GM23338 (cell line): Measurements from ENCODE around the gene SH3D19. TPM values are rescaled to one million over a fixed set of nuclear protein-coding genes. Genes with fewer than 3 reads are reported as not detected.

Experiments
- ATAC-seq: fragments of 200-7000 bp; cut with Tn5 transposase; 3 replicates; pipeline ENCODE4 v1.9.1; 2020
- DNase-seq: peaks from one replicate; pipeline ENCODE4 v3.0.0-alpha.2; 2015; ENCODE audit warnings: low spot score
- H2AFZ ChIP-seq: fragments of 200-600 bp; sonication (generic); 2 replicates; pipeline ENCODE4 v1.8.0; 2016; ENCODE audit warnings: antibody characterized with exemption, mild to moderate bottlenecking, moderate library complexity
- H3F3A ChIP-seq: fragments of 200-600 bp; sonication (generic); replicated peaks from 2 replicates; pipeline ENCODE4 v1.8.0; 2017; ENCODE audit warnings: antibody characterized with exemption, mixed run types, low read depth
- H3K27ac ChIP-seq: fragments of 200-600 bp; sonication (generic); 2 replicates; pipeline ENCODE4 v1.6.1; 2016; ENCODE audit warnings: low read depth
- H3K27me3 ChIP-seq: fragments of 200-600 bp; sonication (generic); 2 replicates; pipeline ENCODE4 v1.8.0; 2016; ENCODE audit warnings: mild to moderate bottlenecking, mixed run types, moderate library complexity; ENCODE audit not compliant: insufficient read depth
- H3K36me3 ChIP-seq: fragments of 200-600 bp; sonication (generic); 2 replicates; pipeline ENCODE4 v1.8.0; 2016; ENCODE audit warnings: mild to moderate bottlenecking; ENCODE audit not compliant: insufficient read depth
- H3K4me1 ChIP-seq: fragments of 200-600 bp; sonication (generic); 2 replicates; pipeline ENCODE4 v1.8.0; 2016; ENCODE audit warnings: mild to moderate bottlenecking, moderate library complexity; ENCODE audit not compliant: insufficient read depth
- H3K4me2 ChIP-seq: fragments of 200-600 bp; sonication (generic); 2 replicates; pipeline ENCODE4 v1.7.1; 2017; ENCODE audit warnings: mixed run types
- H3K4me3 ChIP-seq: fragments of 200-600 bp; sonication (generic); 2 replicates; pipeline ENCODE4 v1.6.1; 2016; ENCODE audit warnings: mixed run types
- H3K79me2 ChIP-seq: fragments of 200-600 bp; sonication (generic); replicated peaks from 2 replicates; pipeline ENCODE4 v1.8.0; 2017; ENCODE audit warnings: mild to moderate bottlenecking; ENCODE audit not compliant: insufficient read depth
- H3K9me2 ChIP-seq: fragments of 200-600 bp; sonication (generic); 2 replicates; pipeline ENCODE4 v1.8.0; 2017; ENCODE audit not compliant: insufficient read depth
- H4K20me1 ChIP-seq: fragments of 200-600 bp; sonication (generic); replicated peaks from 2 replicates; pipeline ENCODE4 v1.8.0; 2017; ENCODE audit warnings: mild to moderate bottlenecking; ENCODE audit not compliant: insufficient read depth
- H3K27ac Mint-ChIP-seq: 2 replicates; pipeline ENCODE4 v1.8.0; 2020; ENCODE audit warnings: inconsistent platforms, mild to moderate bottlenecking, moderate library complexity, mixed read lengths
- H3K27me3 Mint-ChIP-seq: 3 replicates; pipeline ENCODE4 v1.8.0; 2022; ENCODE audit warnings: low read depth, mild to moderate bottlenecking, moderate library complexity, mixed read lengths, inconsistent platforms; ENCODE audit not compliant: insufficient read depth, poor library complexity
- H3K36me3 Mint-ChIP-seq: 3 replicates; pipeline ENCODE4 v1.8.0; 2021; ENCODE audit warnings: low read depth, mild to moderate bottlenecking, inconsistent platforms, moderate library complexity, mixed read lengths
- H3K4me1 Mint-ChIP-seq: 3 replicates; pipeline ENCODE4 v1.8.0; 2020; ENCODE audit warnings: mild to moderate bottlenecking, inconsistent platforms, mixed read lengths
- H3K4me3 Mint-ChIP-seq: 3 replicates; pipeline ENCODE4 v1.8.0; 2021; ENCODE audit warnings: moderate library complexity, mild to moderate bottlenecking, inconsistent platforms, mixed read lengths
- H3K9me3 Mint-ChIP-seq: 3 replicates; pipeline ENCODE4 v1.8.0; 2020; ENCODE audit warnings: moderate library complexity, mild to moderate bottlenecking, inconsistent platforms, mixed read lengths
- CREB1 ChIP-seq: fragments of 250-450 bp; sonication (Bioruptor Pico); IDR thresholded peaks from 2 replicates; pipeline ENCODE4 v1.5.0; 2020; ENCODE audit warnings: low read depth, mild to moderate bottlenecking, moderate library complexity
- JUNB ChIP-seq: IDR thresholded peaks from one replicate; pipeline ENCODE4 v1.6.1; 2016; ENCODE audit warnings: antibody characterized with exemption; ENCODE audit not compliant: unreplicated experiment
- POLR2AphosphoS5 ChIP-seq: IDR thresholded peaks from 2 replicates; pipeline ENCODE4 v1.6.1; 2016; ENCODE audit warnings: antibody characterized with exemption, low read depth
- ZNF114 ChIP-seq: fragments of 250-450 bp; sonication (Bioruptor Pico); IDR thresholded peaks from 2 replicates; pipeline ENCODE4 v1.5.0; 2020; ENCODE audit warnings: mild to moderate bottlenecking, moderate library complexity
- long read RNA-seq: library from polyadenylated mRNA; unstranded; transcript quantifications from one replicate; pipeline ENCODE4 v2.0.0, GENCODE V29; 2020; ENCODE audit not compliant: unreplicated experiment
- polyA plus RNA-seq: library from polyadenylated mRNA; unstranded; fragments of >200 nt; fragmentation: Nextera tagmentation; extraction: Ambion mirVana; gene quantifications from 2 replicates; pipeline ENCODE4 v1.2.1, GENCODE V29; 2016
- total RNA-seq: library from RNA; depleted of rRNA; stranded (reverse); fragments of >200 nt; shearing (Covaris generic); gene quantifications from 2 replicates; pipeline ENCODE4 v1.2.3, GENCODE V29; 2014; rRNA removed
- TF ChIP-seq, protein P1 (sequence below): IDR thresholded peaks from 2 replicates; pipeline ENCODE4 v1.6.1; 2016; ENCODE audit warnings: antibody characterized with exemption
- TF ChIP-seq, protein P2 (sequence below): fragments of 250-450 bp; sonication (Bioruptor Pico); IDR thresholded peaks from 2 replicates; pipeline ENCODE4 v1.5.0; 2020; ENCODE audit warnings: mild to moderate bottlenecking, moderate library complexity

Gene SH3D19, protein sequence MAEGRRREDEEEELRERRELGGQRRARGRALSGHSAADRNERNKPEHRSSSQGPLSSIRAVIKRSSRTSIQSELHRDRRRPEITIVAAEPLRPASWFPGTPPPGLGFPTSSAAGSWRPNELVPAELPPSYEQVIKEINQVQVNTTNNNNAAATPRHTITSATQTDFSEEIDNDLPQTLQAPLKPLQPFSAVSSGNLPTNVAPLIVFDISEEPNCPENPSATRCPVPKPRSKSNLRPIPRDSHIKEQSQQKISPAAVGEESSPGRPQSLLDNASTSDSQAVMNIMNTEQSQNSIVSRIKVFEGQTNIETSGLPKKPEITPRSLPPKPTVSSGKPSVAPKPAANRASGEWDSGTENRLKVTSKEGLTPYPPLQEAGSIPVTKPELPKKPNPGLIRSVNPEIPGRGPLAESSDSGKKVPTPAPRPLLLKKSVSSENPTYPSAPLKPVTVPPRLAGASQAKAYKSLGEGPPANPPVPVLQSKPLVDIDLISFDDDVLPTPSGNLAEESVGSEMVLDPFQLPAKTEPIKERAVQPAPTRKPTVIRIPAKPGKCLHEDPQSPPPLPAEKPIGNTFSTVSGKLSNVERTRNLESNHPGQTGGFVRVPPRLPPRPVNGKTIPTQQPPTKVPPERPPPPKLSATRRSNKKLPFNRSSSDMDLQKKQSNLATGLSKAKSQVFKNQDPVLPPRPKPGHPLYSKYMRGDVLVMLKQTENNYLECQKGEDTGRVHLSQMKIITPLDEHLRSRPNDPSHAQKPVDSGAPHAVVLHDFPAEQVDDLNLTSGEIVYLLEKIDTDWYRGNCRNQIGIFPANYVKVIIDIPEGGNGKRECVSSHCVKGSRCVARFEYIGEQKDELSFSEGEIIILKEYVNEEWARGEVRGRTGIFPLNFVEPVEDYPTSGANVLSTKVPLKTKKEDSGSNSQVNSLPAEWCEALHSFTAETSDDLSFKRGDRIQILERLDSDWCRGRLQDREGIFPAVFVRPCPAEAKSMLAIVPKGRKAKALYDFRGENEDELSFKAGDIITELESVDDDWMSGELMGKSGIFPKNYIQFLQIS
- 51.6 and 57.4 TPM in 2 replicates for total RNA-seq
- polyA plus RNA-seq: 23.9 and 25.3 TPM in 2 replicates
- long read RNA-seq, partial matches to known transcripts: 3 of 7 reads
- long read RNA-seq, other reads (novel, unspliced or antisense): 4 of 7 reads

GRCh38 chr4:151325111-151325948, at the start of gene SH3D19:
TSS of gene SH3D19 (minus strand) at chr4:151325605. CDS start at chr4:151325352, 253 bp downstream.
- peak within 1 kb of the TSS; percentile 88 for H2AFZ ChIP-seq
- H3K27ac ChIP-seq: peak within 1 kb of the TSS; percentile 85
- peak within 1 kb of the TSS; percentile 77 for H3K4me3 ChIP-seq
- ATAC-seq (peak; percentile 78), DNase-seq (peak; percentile 69)
- H3K27me3 Mint-ChIP-seq: peaks cover 4% of the 10 kb centered on the region
- H3K9me2 ChIP-seq: no peaks in the 10 kb centered on the region
- peaks cover 26% of the 10 kb centered on the region for H3K4me1 ChIP-seq
- peak within 1 kb of the TSS; percentile 69 for H3K4me2 ChIP-seq
- peak within 1 kb of the TSS; percentile 94 for H3K27ac Mint-ChIP-seq
- no peaks in the 10 kb centered on the region for H3K27me3 ChIP-seq
- no peaks in the 10 kb centered on the region for H3K36me3 Mint-ChIP-seq
- no peak for TF ChIP-seq JUNB
- TF ChIP-seq ZNF114 (CRISPR knock-in tag): no peak
- 0 out of 2 replicates have a peak, but pooled peaks have one; percentile 64 for TF ChIP-seq POLR2AphosphoS5
- TF ChIP-seq, protein P1, sequence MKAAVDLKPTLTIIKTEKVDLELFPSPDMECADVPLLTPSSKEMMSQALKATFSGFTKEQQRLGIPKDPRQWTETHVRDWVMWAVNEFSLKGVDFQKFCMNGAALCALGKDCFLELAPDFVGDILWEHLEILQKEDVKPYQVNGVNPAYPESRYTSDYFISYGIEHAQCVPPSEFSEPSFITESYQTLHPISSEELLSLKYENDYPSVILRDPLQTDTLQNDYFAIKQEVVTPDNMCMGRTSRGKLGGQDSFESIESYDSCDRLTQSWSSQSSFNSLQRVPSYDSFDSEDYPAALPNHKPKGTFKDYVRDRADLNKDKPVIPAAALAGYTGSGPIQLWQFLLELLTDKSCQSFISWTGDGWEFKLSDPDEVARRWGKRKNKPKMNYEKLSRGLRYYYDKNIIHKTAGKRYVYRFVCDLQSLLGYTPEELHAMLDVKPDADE: peak; percentile 65; the same call in 1 of the 2 replicates
- no peak for TF ChIP-seq CREB1 (CRISPR knock-in tag)
- H3K9me3 Mint-ChIP-seq: no peaks in the 10 kb centered on the region
- peak within 1 kb of the TSS; percentile 94 for H3K4me3 Mint-ChIP-seq
- peaks cover 38% of the 10 kb centered on the region for H3K4me1 Mint-ChIP-seq
- H3K79me2 ChIP-seq: peaks cover 38% of the 10 kb centered on the region
- H4K20me1 ChIP-seq: no peaks in the 10 kb centered on the region; the same call in 1 of the 2 replicates
- no peaks in the 10 kb centered on the region for H3K36me3 ChIP-seq
- no peaks in the 10 kb centered on the region for H3F3A ChIP-seq

DNA sequence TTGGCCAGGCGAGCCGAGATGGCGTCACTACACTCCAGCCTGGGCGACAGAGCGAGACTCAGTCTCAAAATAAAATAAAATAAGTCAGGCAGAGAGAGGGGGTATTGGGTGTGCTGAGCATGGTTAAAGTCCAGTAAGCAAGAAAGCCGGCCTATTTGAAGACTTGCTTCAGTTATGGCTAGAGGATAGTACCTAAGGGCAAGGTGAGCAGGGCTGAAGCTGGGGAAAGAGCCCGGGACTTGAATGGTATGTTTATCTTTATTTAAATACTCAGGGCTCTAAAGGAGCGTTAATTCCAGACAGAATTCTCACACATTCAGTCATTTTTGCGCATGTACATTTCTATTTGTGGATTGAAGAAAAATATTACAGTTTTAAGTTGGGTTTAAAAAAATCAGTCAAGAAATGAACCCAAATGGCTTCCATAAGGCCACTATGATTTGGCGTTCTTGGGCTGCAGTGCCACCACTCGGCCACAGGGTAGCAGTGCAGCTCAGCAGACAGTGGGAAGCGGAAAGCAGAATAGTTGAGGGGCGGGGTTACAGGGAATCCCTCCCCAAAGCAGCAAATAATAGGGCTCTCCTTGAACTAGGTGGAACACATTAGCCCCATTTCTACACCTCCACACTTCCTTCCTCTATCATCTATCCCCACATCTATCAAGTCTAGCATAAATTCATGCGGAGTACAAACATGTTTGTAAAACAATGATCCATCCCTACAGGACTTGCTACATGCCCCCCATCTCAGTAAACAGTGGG, 37.2 kb upstream of the SH3D19 start:
- no peaks in the 10 kb centered on the region for H3K36me3 Mint-ChIP-seq
- TF ChIP-seq, protein P2, sequence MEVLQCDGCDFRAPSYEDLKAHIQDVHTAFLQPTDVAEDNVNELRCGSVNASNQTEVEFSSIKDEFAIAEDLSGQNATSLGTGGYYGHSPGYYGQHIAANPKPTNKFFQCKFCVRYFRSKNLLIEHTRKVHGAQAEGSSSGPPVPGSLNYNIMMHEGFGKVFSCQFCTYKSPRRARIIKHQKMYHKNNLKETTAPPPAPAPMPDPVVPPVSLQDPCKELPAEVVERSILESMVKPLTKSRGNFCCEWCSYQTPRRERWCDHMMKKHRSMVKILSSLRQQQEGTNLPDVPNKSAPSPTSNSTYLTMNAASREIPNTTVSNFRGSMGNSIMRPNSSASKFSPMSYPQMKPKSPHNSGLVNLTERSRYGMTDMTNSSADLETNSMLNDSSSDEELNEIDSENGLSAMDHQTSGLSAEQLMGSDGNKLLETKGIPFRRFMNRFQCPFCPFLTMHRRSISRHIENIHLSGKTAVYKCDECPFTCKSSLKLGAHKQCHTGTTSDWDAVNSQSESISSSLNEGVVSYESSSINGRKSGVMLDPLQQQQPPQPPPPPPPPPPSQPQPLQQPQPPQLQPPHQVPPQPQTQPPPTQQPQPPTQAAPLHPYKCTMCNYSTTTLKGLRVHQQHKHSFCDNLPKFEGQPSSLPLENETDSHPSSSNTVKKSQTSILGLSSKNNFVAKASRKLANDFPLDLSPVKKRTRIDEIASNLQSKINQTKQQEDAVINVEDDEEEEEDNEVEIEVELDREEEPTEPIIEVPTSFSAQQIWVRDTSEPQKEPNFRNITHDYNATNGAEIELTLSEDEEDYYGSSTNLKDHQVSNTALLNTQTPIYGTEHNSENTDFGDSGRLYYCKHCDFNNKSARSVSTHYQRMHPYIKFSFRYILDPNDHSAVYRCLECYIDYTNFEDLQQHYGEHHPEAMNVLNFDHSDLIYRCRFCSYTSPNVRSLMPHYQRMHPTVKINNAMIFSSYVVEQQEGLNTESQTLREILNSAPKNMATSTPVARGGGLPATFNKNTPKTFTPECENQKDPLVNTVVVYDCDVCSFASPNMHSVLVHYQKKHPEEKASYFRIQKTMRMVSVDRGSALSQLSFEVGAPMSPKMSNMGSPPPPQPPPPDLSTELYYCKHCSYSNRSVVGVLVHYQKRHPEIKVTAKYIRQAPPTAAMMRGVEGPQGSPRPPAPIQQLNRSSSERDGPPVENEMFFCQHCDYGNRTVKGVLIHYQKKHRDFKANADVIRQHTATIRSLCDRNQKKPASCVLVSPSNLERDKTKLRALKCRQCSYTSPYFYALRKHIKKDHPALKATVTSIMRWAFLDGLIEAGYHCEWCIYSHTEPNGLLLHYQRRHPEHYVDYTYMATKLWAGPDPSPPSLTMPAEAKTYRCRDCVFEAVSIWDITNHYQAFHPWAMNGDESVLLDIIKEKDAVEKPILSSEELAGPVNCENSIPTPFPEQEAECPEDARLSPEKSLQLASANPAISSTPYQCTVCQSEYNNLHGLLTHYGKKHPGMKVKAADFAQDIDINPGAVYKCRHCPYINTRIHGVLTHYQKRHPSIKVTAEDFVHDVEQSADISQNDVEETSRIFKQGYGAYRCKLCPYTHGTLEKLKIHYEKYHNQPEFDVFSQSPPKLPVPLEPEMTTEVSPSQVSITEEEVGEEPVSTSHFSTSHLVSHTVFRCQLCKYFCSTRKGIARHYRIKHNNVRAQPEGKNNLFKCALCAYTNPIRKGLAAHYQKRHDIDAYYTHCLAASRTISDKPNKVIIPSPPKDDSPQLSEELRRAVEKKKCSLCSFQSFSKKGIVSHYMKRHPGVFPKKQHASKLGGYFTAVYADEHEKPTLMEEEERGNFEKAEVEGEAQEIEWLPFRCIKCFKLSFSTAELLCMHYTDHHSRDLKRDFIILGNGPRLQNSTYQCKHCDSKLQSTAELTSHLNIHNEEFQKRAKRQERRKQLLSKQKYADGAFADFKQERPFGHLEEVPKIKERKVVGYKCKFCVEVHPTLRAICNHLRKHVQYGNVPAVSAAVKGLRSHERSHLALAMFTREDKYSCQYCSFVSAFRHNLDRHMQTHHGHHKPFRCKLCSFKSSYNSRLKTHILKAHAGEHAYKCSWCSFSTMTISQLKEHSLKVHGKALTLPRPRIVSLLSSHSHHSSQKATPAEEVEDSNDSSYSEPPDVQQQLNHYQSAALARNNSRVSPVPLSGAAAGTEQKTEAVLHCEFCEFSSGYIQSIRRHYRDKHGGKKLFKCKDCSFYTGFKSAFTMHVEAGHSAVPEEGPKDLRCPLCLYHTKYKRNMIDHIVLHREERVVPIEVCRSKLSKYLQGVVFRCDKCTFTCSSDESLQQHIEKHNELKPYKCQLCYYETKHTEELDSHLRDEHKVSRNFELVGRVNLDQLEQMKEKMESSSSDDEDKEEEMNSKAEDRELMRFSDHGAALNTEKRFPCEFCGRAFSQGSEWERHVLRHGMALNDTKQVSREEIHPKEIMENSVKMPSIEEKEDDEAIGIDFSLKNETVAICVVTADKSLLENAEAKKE (CRISPR knock-in tag): no peak

More for the DNA sequence above, 37.2 kb upstream of the SH3D19 start:
- Histone ChIP-seq H4K20me1 (no peaks in the 10 kb centered on the region), H2AFZ (no peak overlapping the region), H3K27me3 (no peaks in the 10 kb centered on the region), H3K79me2 (no peaks in the 10 kb centered on the region), H3K4me3 (no peak overlapping the region), H3K4me1 (no peaks in the 10 kb centered on the region), H3K27ac (no peak overlapping the region), H3K4me2 (no peak overlapping the region), H3K36me3 (no peaks in the 10 kb centered on the region), H3K9me2 (no peaks in the 10 kb centered on the region), H3F3A (no peaks in the 10 kb centered on the region)
- DNase-seq (peak; percentile 95), ATAC-seq (peak; percentile 98)
- Mint-ChIP-seq H3K27ac (peak overlapping the region; percentile 63), H3K27me3 (peaks cover 4% of the 10 kb centered on the region), H3K4me1 (peaks cover 12% of the 10 kb centered on the region), H3K9me3 (no peaks in the 10 kb centered on the region), H3K4me3 (no peak overlapping the region)
